ENCODE results near the gene RWDD1. TPM values are rescaled to one million over a fixed set of nuclear protein-coding genes. Genes with fewer than 3 reads are reported as not detected.

RWDD1 gene
- polyA plus RNA-seq, 1 of the 3 experiments (the other 2 are of a cell fraction): 17.7 TPM

DNA sequence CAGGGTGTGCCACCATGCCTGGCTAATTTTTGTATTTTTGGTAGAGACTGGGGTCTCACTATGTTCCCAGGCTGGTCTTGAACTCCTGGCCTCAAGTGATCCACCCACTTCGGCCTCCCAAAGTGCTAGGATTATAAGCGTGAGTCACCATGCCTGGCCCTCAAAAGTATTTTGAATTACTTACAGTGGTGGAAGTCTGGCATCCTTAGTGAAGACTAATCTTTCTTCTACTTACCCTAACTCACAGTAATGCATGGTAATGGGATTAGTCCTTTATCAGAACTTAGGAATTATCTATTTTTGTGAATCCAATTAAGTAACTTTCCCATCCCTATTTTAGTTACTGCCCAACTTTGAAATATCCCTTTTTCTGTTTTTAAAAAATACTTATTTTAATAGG, 3.9 kb downstream of the RWDD1 start:
- Histone ChIP-seq H3K36me3 (replicated peaks in 1 of 2; ENCODE audit: control insufficient read depth in 1 of 2, insufficient read depth in 2 of 2, low read length in 1 of 2) (peaks cover 17 to 38% of the 10 kb centered on the region in 2 experiments), H3K27me3 (ENCODE audit: insufficient read depth) (no peaks in the 10 kb centered on the region), H3K4me1 (ENCODE audit: control insufficient read depth in 1 of 2, insufficient read depth in 2 of 2, low read depth in 1 of 2, low read length in 1 of 2) (peaks cover under 1 to 10% of the 10 kb centered on the region in 2 experiments; a peak in 3 of 4 replicates), H3F3A (replicated peaks; ENCODE audit: insufficient read depth) (peaks cover 7% of the 10 kb centered on the region), H3K9me3 (no peaks in the 10 kb centered on the region), H3K9me2 (no peaks in the 10 kb centered on the region), H3K4me3 (ENCODE audit: low read depth in 2 of 2, low read length in 1 of 2) (no peak overlapping the region), H3K79me2 (ENCODE audit: insufficient read depth) (peaks cover 92% of the 10 kb centered on the region), H3K9ac (no peak overlapping the region), H3K27ac (ENCODE audit: low read depth in 2 of 2, low read length in 1 of 2) (no peak overlapping the region), H3K4me2 (no peak overlapping the region), H4K20me1 (ENCODE audit: insufficient read depth) (no peaks in the 10 kb centered on the region), H2AFZ (ENCODE audit: low read depth) (no peak overlapping the region)
- WGBS (ENCODE audit: low lambda C conversion rate): 94% methylated on average over 2 of the region's 2 CpGs
- no peak for DNase-seq
- TF ChIP-seq TCF12 (IDR thresholded peaks at IDR 0.05) (no peak), RCOR1 (IDR thresholded peaks at IDR 0.05; ENCODE audit: low read length) (no peak), JUND (IDR thresholded peaks at IDR 0.05) (no peak), POLR2AphosphoS5 (IDR thresholded peaks at IDR 0.05; ENCODE audit: low read depth, low read length) (no peak), CHD2 (IDR thresholded peaks at IDR 0.05; ENCODE audit: low read length, partially characterized antibody) (no peak), FOSL2 (IDR thresholded peaks at IDR 0.05; ENCODE audit: borderline replicate concordance, low read depth) (no peak), SMC3 (IDR thresholded peaks at IDR 0.05; ENCODE audit: low read depth, low read length) (no peak), FOXM1 (IDR thresholded peaks at IDR 0.05; ENCODE audit: low read depth) (no peak), GABPA (IDR thresholded peaks at IDR 0.05; ENCODE audit: low read depth) (no peak), GATA2 (CRISPR knock-in tag; IDR thresholded peaks at IDR 0.05) (no peak), NFIC (IDR thresholded peaks at IDR 0.05; ENCODE audit: borderline replicate concordance) (no peak), RXRA (IDR thresholded peaks at IDR 0.05; ENCODE audit: borderline replicate concordance, low read depth) (no peak)
- TF ChIP-seq, protein P1, sequence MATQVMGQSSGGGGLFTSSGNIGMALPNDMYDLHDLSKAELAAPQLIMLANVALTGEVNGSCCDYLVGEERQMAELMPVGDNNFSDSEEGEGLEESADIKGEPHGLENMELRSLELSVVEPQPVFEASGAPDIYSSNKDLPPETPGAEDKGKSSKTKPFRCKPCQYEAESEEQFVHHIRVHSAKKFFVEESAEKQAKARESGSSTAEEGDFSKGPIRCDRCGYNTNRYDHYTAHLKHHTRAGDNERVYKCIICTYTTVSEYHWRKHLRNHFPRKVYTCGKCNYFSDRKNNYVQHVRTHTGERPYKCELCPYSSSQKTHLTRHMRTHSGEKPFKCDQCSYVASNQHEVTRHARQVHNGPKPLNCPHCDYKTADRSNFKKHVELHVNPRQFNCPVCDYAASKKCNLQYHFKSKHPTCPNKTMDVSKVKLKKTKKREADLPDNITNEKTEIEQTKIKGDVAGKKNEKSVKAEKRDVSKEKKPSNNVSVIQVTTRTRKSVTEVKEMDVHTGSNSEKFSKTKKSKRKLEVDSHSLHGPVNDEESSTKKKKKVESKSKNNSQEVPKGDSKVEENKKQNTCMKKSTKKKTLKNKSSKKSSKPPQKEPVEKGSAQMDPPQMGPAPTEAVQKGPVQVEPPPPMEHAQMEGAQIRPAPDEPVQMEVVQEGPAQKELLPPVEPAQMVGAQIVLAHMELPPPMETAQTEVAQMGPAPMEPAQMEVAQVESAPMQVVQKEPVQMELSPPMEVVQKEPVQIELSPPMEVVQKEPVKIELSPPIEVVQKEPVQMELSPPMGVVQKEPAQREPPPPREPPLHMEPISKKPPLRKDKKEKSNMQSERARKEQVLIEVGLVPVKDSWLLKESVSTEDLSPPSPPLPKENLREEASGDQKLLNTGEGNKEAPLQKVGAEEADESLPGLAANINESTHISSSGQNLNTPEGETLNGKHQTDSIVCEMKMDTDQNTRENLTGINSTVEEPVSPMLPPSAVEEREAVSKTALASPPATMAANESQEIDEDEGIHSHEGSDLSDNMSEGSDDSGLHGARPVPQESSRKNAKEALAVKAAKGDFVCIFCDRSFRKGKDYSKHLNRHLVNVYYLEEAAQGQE (IDR thresholded peaks at IDR 0.05; ENCODE audit: low read depth, low read length): no peak
- TF ChIP-seq, protein P2, sequence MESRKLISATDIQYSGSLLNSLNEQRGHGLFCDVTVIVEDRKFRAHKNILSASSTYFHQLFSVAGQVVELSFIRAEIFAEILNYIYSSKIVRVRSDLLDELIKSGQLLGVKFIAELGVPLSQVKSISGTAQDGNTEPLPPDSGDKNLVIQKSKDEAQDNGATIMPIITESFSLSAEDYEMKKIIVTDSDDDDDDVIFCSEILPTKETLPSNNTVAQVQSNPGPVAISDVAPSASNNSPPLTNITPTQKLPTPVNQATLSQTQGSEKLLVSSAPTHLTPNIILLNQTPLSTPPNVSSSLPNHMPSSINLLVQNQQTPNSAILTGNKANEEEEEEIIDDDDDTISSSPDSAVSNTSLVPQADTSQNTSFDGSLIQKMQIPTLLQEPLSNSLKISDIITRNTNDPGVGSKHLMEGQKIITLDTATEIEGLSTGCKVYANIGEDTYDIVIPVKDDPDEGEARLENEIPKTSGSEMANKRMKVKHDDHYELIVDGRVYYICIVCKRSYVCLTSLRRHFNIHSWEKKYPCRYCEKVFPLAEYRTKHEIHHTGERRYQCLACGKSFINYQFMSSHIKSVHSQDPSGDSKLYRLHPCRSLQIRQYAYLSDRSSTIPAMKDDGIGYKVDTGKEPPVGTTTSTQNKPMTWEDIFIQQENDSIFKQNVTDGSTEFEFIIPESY (IDR thresholded peaks at IDR 0.05; ENCODE audit: borderline replicate concordance, low read depth): no peak
- CTCF ChIA-PET: interaction anchor here (2.7 kb wide), 1 partner anchor 288 kb away, joined by 8 read pairs; no protein-coding TSS in a partner anchor
- POLR2A ChIA-PET: no interaction called here
